Neural progenitor cell (in vitro differentiated cells): ENCODE measurements around the gene CAP1. TPM values are rescaled to one million over a fixed set of nuclear protein-coding genes. Genes with fewer than 3 reads are reported as not detected.

Experiments used
- DNase-seq: peaks from one replicate; pipeline ENCODE4 v3.0.0-alpha.2; 2016; ENCODE audit warnings: low spot score
- H2AFZ ChIP-seq: fragments of 200-600 bp; sonication (generic); replicated peaks from 2 replicates; pipeline ENCODE4 v1.6.1; 2016; ENCODE audit warnings: antibody characterized with exemption
- H3F3A ChIP-seq: fragments of 200-600 bp; sonication (generic); 2 replicates; pipeline ENCODE4 v1.6.1; 2016; ENCODE audit warnings: antibody characterized with exemption, low read depth
- H3K27ac ChIP-seq: fragments of 200-600 bp; sonication (generic); 2 replicates; pipeline ENCODE4 v1.5.1; 2016; ENCODE audit warnings: mild to moderate bottlenecking
- H3K27me3 ChIP-seq: fragments of 200-600 bp; sonication (generic); 2 replicates; pipeline ENCODE4 v1.6.1; 2016; ENCODE audit warnings: mild to moderate bottlenecking, moderate library complexity
- H3K36me3 ChIP-seq: fragments of 200-600 bp; sonication (generic); 2 replicates; pipeline ENCODE4 v1.5.1; 2016
- H3K4me1 ChIP-seq: fragments of 200-600 bp; sonication (generic); 2 replicates; pipeline ENCODE4 v1.6.1; 2016; ENCODE audit warnings: mixed run types
- H3K4me2 ChIP-seq: fragments of 200-600 bp; sonication (generic); 2 replicates; pipeline ENCODE4 v1.6.1; 2016
- H3K4me3 ChIP-seq: fragments of 200-600 bp; sonication (generic); 2 replicates; pipeline ENCODE4 v1.5.1; 2016
- H3K79me2 ChIP-seq: fragments of 200-600 bp; sonication (generic); 2 replicates; pipeline ENCODE4 v1.6.1; 2016; ENCODE audit warnings: low read depth
- H3K9ac ChIP-seq: fragments of 200-600 bp; sonication (generic); 2 replicates; pipeline ENCODE4 v1.6.1; 2016
- H3K9me3 ChIP-seq: fragments of 200-600 bp; sonication (generic); 2 replicates; pipeline ENCODE4 v1.5.1; 2016; ENCODE audit warnings: low read depth
- H4K20me1 ChIP-seq: fragments of 200-600 bp; sonication (generic); 2 replicates; pipeline ENCODE4 v1.6.1; 2016; ENCODE audit warnings: low read depth
- H3K27ac Mint-ChIP-seq: 3 replicates; pipeline ENCODE4 v1.8.0; 2021; ENCODE audit warnings: mixed read lengths
- H3K27me3 Mint-ChIP-seq: 2 replicates; pipeline ENCODE4 v1.8.0; 2022; ENCODE audit warnings: low read depth, mild to moderate bottlenecking, inconsistent platforms, moderate library complexity, mixed read lengths; ENCODE audit not compliant: insufficient read depth
- H3K36me3 Mint-ChIP-seq: 3 replicates; pipeline ENCODE4 v1.8.0; 2021; ENCODE audit warnings: mixed read lengths
- H3K4me1 Mint-ChIP-seq: 3 replicates; pipeline ENCODE4 v1.8.0; 2021; ENCODE audit warnings: mixed read lengths
- H3K4me3 Mint-ChIP-seq: 3 replicates; pipeline ENCODE4 v1.8.0; 2021; ENCODE audit warnings: mild to moderate bottlenecking, moderate library complexity, mixed read lengths
- H3K9me3 Mint-ChIP-seq: 3 replicates; pipeline ENCODE4 v1.8.0; 2020; ENCODE audit warnings: mixed read lengths
- EZH2 ChIP-seq: fragments of 200-600 bp; sonication (generic); IDR thresholded peaks from 2 replicates; pipeline ENCODE4 v1.6.1; 2017; ENCODE audit warnings: antibody characterized with exemption, mild to moderate bottlenecking, moderate library complexity
- EZH2phosphoT487 ChIP-seq: fragments of 200-600 bp; sonication (generic); IDR thresholded peaks from 2 replicates; pipeline ENCODE4 v1.6.1; 2017; ENCODE audit warnings: antibody characterized with exemption
- total RNA-seq: library from RNA; depleted of rRNA; stranded (reverse); fragments of >200 nt; gene quantifications from 2 replicates; pipeline ENCODE4 v1.2.3, GENCODE V29; 2015; ENCODE audit warnings: low replicate concordance
- TF ChIP-seq, protein P1 (sequence below): fragments of 200-600 bp; sonication (generic); IDR thresholded peaks from 2 replicates; pipeline ENCODE4 v1.5.1; 2017; ENCODE audit warnings: antibody characterized with exemption, mild to moderate bottlenecking

CAP1 gene
- total RNA-seq, 1 donor from 2014 or later, result 150 TPM

DNA sequence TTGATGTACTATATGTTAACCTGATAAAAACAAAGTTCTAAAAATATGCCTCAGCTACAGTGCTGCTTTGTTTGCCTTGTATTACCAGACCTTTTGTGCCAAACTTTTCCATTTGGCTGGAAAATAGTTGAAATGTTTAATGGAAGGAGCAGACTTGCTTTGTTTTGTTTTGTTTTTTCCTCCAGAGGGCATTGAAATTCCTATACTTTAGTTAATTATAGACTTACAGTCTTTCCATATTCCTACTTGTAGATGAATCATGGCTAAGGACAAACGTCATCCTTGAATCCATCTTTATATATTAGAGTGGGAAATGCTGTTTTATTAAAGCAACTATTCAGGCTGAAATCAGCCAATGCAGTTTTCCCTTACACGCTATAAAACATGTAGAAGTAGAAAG lies 6.7 kb downstream of the CAP1 start:
- no peaks in the 10 kb centered on the region for H3F3A ChIP-seq
- H3K36me3 ChIP-seq, result no peaks in the 10 kb centered on the region
- Mint-ChIP-seq H3K27ac (no peak overlapping the region), H3K4me1 (peaks cover 14% of the 10 kb centered on the region), H3K4me3 (no peak overlapping the region), H3K27me3 (peaks cover 2% of the 10 kb centered on the region), H3K36me3 (peaks cover 9% of the 10 kb centered on the region), H3K9me3 (no peaks in the 10 kb centered on the region)
- H2AFZ ChIP-seq, result no peak overlapping the region
- H3K27ac ChIP-seq, result no peak overlapping the region
- TF ChIP-seq, protein P1, sequence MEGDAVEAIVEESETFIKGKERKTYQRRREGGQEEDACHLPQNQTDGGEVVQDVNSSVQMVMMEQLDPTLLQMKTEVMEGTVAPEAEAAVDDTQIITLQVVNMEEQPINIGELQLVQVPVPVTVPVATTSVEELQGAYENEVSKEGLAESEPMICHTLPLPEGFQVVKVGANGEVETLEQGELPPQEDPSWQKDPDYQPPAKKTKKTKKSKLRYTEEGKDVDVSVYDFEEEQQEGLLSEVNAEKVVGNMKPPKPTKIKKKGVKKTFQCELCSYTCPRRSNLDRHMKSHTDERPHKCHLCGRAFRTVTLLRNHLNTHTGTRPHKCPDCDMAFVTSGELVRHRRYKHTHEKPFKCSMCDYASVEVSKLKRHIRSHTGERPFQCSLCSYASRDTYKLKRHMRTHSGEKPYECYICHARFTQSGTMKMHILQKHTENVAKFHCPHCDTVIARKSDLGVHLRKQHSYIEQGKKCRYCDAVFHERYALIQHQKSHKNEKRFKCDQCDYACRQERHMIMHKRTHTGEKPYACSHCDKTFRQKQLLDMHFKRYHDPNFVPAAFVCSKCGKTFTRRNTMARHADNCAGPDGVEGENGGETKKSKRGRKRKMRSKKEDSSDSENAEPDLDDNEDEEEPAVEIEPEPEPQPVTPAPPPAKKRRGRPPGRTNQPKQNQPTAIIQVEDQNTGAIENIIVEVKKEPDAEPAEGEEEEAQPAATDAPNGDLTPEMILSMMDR, result no peak
- TF ChIP-seq EZH2phosphoT487 (no peak), EZH2 (no peak)
- no peak overlapping the region for H3K4me2 ChIP-seq
- H3K79me2 ChIP-seq, result peaks cover 98% of the 10 kb centered on the region
- DNase-seq, result no peak
- no peaks in the 10 kb centered on the region for H3K4me1 ChIP-seq
- peaks cover 44% of the 10 kb centered on the region for H4K20me1 ChIP-seq
- H3K27me3 ChIP-seq, result no peaks in the 10 kb centered on the region
- no peak overlapping the region for H3K9ac ChIP-seq
- no peaks in the 10 kb centered on the region for H3K9me3 ChIP-seq
- no peak overlapping the region for H3K4me3 ChIP-seq

DNA sequence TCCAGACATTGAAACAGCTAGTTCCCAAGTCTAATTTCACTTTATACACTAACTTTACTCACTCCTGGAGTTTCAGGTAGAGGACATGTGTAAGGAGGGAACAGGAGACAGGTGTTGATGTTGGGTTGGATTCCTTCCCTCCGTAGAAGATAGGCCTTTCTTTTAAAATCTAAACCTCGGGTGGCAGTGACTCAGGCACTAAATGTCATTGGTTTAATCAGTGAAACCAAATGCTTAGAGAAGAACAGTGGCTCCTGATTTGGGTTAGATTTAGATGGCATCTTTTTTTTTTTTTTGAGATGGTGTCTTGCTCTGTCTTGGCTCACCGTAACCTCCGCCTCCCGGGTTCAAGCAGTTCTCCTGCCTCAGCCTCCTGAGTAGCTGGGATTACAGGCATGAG lies 7.2 kb downstream of the CAP1 start:
- H3K27me3 Mint-ChIP-seq, result peaks cover 2% of the 10 kb centered on the region
- peaks cover 9% of the 10 kb centered on the region for H3K4me1 Mint-ChIP-seq
- Histone ChIP-seq H3K4me2 (no peak overlapping the region), H3K27me3 (no peaks in the 10 kb centered on the region), H3K9me3 (no peaks in the 10 kb centered on the region), H3K79me2 (peaks cover 98% of the 10 kb centered on the region), H3F3A (no peaks in the 10 kb centered on the region), H4K20me1 (peaks cover 44% of the 10 kb centered on the region), H3K9ac (no peak overlapping the region), H3K27ac (no peak overlapping the region), H3K4me1 (no peaks in the 10 kb centered on the region), H3K36me3 (no peaks in the 10 kb centered on the region), H3K4me3 (no peak overlapping the region), H2AFZ (no peak overlapping the region)
- TF ChIP-seq, protein P1, result no peak
- TF ChIP-seq EZH2 (no peak), EZH2phosphoT487 (no peak)
- H3K4me3 Mint-ChIP-seq, result no peak overlapping the region
- H3K36me3 Mint-ChIP-seq, result peaks cover 7% of the 10 kb centered on the region
- no peak overlapping the region for H3K27ac Mint-ChIP-seq
- H3K9me3 Mint-ChIP-seq, result no peaks in the 10 kb centered on the region
- DNase-seq, result no peak

DNA sequence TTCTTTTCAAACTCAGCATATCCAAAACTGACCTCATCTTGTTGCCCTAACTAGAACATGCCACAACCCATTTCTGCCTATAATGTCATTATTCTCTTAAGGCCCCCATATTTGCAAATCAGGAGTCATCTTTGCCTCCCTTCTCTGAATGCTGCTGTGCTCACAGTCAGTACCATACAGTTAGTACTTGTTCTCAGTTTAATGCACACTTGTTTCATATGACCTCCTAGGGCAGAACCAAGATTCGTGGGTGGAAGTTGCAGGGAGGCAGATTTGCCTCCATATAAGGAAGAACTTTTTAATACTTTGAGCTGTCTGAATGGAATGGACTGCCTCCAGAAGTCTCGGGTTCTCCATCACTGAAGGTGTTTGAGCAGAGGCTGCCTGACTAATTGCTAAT lies 9.2 kb downstream of the CAP1 start:
- no peak overlapping the region for H2AFZ ChIP-seq

More for the DNA sequence above, 9.2 kb downstream of the CAP1 start:
- H3K27me3 ChIP-seq, result no peaks in the 10 kb centered on the region
- H3K4me2 ChIP-seq, result no peak overlapping the region
- H3K9me3 Mint-ChIP-seq, result no peaks in the 10 kb centered on the region
- H3K27me3 Mint-ChIP-seq, result peaks cover 2% of the 10 kb centered on the region
- DNase-seq, result no peak
- H4K20me1 ChIP-seq, result peaks cover 50% of the 10 kb centered on the region
- H3K9me3 ChIP-seq, result no peaks in the 10 kb centered on the region
- TF ChIP-seq, protein P1, result no peak
- TF ChIP-seq EZH2phosphoT487 (no peak), EZH2 (no peak)
- peaks cover 5% of the 10 kb centered on the region for H3K4me1 Mint-ChIP-seq
- no peak overlapping the region for H3K9ac ChIP-seq
- H3K36me3 ChIP-seq, result no peaks in the 10 kb centered on the region
- H3K27ac ChIP-seq, result no peak overlapping the region
- peaks cover 97% of the 10 kb centered on the region for H3K79me2 ChIP-seq
- H3K27ac Mint-ChIP-seq, result no peak overlapping the region
- no peaks in the 10 kb centered on the region for H3K4me1 ChIP-seq
- H3F3A ChIP-seq, result no peaks in the 10 kb centered on the region
- H3K36me3 Mint-ChIP-seq, result peaks cover 5% of the 10 kb centered on the region
- H3K4me3 ChIP-seq, result no peak overlapping the region
- H3K4me3 Mint-ChIP-seq, result no peak overlapping the region
